NB4 (cell line): ENCODE measurements around the gene ADPRS.

Experiments
- DNase-seq: peaks from one replicate; pipeline ENCODE4 v3.0.0; 2010; ENCODE audit warnings: low read depth
- H3K4me3 ChIP-seq: one replicate; pipeline ENCODE4 v1.5.1; 2011; ENCODE audit warnings: mild to moderate bottlenecking, low read depth, low read length, moderate library complexity
- MYC ChIP-seq: IDR thresholded peaks from 2 replicates; pipeline ENCODE4 v1.6.1; 2011; ENCODE audit warnings: low read depth, low read length
- POLR2A ChIP-seq: IDR thresholded peaks from 2 replicates; pipeline ENCODE4 v1.6.1; 2011; ENCODE audit warnings: mild to moderate bottlenecking; ENCODE audit not compliant: insufficient read length; ENCODE audit errors: extremely low read depth
- TF ChIP-seq, protein P1 (sequence below): IDR thresholded peaks from one replicate; pipeline ENCODE4 v1.5.1; 2012; ENCODE audit warnings: low read depth, low read length
- TF ChIP-seq, protein P2 (sequence below): IDR thresholded peaks from 2 replicates; pipeline ENCODE4 v1.6.1; 2011; ENCODE audit warnings: low read depth, low read length

ADPRS gene

DNA sequence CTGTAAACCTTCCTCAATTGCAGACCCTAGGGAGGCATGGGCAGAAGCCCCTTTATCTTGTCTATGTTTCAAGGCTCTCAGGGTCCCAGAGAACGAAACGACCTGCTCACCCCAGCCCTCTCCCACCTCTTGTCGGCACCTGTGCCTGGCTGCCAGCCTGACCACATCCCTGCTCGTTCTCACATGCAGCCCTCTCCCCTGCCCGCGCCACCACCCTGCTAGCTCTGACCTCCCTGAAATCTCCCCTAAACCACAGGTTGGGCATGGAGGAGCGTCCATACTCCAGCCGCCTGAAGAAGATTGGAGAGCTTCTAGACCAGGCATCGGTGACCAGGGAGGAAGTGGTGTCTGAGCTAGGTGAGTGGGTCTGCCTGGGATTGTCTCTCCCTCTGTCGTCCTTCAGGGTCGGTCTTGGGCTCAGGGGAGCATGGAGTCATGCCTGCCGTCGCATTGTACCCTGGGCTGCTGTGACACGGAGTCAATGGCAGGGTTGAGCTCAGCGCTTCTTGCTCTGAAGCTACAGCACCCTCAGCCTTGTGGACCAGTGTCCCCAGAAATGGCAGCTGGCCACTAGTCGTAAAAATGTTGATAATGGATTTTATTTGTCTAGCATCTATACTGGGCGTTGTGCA is 3.6 kb downstream of the ADPRS start:
- DNase-seq = no peak
- TF ChIP-seq, protein P1, sequence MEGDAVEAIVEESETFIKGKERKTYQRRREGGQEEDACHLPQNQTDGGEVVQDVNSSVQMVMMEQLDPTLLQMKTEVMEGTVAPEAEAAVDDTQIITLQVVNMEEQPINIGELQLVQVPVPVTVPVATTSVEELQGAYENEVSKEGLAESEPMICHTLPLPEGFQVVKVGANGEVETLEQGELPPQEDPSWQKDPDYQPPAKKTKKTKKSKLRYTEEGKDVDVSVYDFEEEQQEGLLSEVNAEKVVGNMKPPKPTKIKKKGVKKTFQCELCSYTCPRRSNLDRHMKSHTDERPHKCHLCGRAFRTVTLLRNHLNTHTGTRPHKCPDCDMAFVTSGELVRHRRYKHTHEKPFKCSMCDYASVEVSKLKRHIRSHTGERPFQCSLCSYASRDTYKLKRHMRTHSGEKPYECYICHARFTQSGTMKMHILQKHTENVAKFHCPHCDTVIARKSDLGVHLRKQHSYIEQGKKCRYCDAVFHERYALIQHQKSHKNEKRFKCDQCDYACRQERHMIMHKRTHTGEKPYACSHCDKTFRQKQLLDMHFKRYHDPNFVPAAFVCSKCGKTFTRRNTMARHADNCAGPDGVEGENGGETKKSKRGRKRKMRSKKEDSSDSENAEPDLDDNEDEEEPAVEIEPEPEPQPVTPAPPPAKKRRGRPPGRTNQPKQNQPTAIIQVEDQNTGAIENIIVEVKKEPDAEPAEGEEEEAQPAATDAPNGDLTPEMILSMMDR = no peak
- TF ChIP-seq MYC (no peak), POLR2A (no peak)
- TF ChIP-seq, protein P2, sequence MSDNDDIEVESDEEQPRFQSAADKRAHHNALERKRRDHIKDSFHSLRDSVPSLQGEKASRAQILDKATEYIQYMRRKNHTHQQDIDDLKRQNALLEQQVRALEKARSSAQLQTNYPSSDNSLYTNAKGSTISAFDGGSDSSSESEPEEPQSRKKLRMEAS = no peak
- no peak overlapping the region for H3K4me3 ChIP-seq

DNA sequence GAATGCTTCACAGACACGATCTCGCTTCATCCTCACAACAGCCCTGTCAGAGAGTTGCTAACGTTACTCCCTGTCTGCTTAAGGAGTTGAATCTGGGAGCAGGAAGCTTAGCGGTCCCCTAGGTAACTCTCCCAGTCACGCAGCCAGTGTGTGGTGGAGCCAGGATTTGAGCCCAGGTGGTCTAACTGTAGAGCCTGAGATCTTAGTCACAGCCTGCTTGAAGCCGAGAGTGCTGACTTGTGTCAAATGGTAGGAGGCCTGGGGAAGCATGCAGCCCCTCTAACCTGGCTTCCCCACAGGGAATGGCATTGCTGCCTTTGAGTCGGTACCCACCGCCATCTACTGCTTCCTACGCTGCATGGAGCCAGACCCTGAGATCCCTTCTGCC is 4.1 kb downstream of the ADPRS start:
- H3K4me3 ChIP-seq = no peak overlapping the region
- no peak for DNase-seq

DNA sequence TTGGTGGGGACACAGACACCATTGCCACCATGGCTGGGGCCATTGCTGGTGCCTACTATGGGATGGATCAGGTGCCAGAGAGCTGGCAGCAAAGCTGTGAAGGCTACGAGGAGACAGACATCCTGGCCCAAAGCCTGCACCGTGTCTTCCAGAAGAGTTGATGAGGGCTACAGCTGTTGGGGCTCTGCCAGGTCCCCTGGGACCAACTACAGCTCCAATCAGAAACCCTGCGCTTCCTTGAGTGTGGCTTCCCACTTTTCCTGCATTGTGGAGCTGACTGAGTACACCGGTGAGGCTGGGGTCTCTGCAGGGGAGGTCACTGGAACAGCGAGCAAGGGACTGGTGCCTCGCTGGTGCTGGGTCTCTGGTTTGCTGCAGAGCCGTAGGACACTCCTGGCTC is 4.5 kb downstream of the ADPRS start:
- DNase-seq = no peak
- TF ChIP-seq MYC (no peak), POLR2A (no peak)
- TF ChIP-seq, protein P1 = no peak
- TF ChIP-seq, protein P2 = no peak

More for the DNA sequence above, 4.1 kb downstream of the ADPRS start:
- no peak for TF ChIP-seq POLR2A
- TF ChIP-seq, protein P2 = no peak
- no peak for TF ChIP-seq MYC
- TF ChIP-seq, protein P1 = no peak

DNA sequence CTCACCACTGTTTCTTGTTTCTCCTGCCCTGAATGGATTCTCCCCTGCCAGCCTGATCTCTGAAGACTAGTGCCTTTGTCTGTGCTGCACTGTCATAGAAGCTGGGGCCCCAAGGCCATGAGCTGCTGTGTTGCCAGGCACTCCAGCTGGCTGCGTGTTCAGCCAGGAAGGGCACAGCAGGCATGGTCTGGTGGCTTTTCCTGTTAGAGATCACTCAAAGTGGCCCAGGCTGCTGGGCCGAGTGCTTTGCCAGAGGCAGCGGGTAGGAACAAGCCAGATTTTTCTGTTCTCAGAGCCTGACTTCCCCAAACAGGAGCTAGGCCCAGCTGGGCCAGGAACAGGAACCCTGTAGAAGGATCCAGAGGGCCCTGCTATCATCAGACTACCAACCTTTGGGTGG is 5.2 kb downstream of the ADPRS start:
- no peak overlapping the region for H3K4me3 ChIP-seq
- TF ChIP-seq, protein P1 = no peak
- TF ChIP-seq MYC (no peak), POLR2A (no peak)
- DNase-seq = no peak

More for the DNA sequence above, 4.5 kb downstream of the ADPRS start:
- no peak overlapping the region for H3K4me3 ChIP-seq

DNA sequence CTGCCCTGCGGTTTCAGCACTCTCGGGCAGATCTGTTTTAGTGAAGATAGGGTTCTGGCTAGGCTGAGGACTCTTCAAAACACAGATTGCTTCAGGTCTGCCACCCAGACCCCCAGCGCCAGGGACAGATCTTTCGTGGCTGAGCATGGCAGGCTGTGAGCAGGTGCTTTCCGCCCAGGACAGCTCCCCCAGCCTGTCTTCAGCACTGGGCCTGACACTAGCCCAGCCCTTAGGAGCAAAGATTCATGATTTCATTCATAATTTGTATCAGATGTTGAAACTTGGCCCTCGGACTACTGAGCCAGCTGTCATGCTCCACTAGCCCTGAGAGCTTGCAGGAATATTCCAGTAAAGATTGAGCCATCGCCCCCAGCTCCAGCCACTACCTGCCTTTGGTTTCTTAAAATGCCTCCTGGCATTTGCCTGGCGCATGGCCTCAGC is 5.9 kb downstream of the ADPRS start:
- DNase-seq = no peak
- H3K4me3 ChIP-seq = no peak overlapping the region
- TF ChIP-seq MYC (no peak), POLR2A (no peak)
- TF ChIP-seq, protein P1 = no peak
- TF ChIP-seq, protein P2 = no peak

DNA sequence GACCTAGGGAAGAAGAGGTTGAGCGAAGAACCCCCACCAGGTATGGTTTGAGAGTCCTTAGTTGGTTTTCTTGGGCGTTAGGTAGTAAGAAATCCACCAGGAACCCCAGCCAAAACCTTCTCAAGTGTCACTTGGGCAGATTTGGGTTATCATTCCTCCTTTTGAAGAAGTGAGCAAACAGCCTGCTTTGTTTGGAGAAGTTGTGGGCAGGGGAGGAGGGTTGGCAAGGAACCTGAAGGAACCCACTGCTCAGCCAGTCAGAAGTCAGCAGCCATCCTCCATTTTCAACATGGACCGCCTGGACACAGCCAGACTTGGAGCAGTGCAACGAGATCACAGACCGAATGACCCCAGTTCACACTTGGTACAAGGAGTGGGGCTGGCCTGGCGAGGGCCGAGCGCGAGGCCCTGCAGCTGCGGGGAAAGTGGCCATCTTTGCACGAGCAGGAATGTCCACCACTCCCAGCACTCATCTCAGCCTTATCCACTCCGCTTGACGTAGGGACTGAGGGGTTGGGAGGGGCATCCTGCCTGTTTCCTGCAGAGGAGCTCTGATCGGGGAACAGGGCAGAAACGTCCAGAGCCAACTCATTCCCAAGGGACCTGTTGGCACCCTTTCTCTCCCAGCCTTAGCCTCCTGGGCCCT is 7.2 kb downstream of the ADPRS start:
- H3K4me3 ChIP-seq = no peak overlapping the region
- no peak for TF ChIP-seq POLR2A
- TF ChIP-seq MYC = no peak
- TF ChIP-seq, protein P1 = no peak
- TF ChIP-seq, protein P2 = no peak
- DNase-seq = peak; percentile 51
